H1 (cell line): ENCODE data around the gene FLT3. TPM values are rescaled to one million over a fixed set of nuclear protein-coding genes. Genes with fewer than 3 reads are reported as not detected.

Experiments used
- CTCF ChIA-PET: fragments of 300-600 bp; sonication (Branson Sonifier 250); formaldehyde crosslinking; loops from one replicate; lab custom pipeline; 2021; ENCODE audit not compliant: partially characterized antibody; lab: Charles Lee
- POLR2A ChIA-PET: fragments of 300-600 bp; sonication (Branson Sonifier 250); formaldehyde crosslinking; loops from one replicate; lab custom pipeline; 2021; ENCODE audit warnings: inconsistent platforms; ENCODE audit not compliant: partially characterized antibody; lab: Charles Lee
- DNase-seq, 2 experiments: peaks; one replicate each; pipeline versions ENCODE4 v3.0.0 to v3.0.0-alpha.2; 2010 to 2022; ENCODE audit warnings: low spot score in 2 of 2, low read depth in 1 of 2, mixed read lengths in 1 of 2
- FAIRE-seq: peaks from 2 replicates; lab custom pipeline; 2011; peaks lifted over from hg19 to GRCh38; lab: Jason Lieb, UNC
- H2AFZ ChIP-seq: 2 replicates; pipeline ENCODE4 v1.8.1; 2012; ENCODE audit warnings: low read length, inconsistent platforms
- H2AK5ac ChIP-seq: 2 replicates; pipeline ENCODE4 v1.6.1; 2013; ENCODE audit warnings: low read depth, low read length
- H2BK120ac ChIP-seq: replicated peaks from 2 replicates; pipeline ENCODE3; 2013; ENCODE audit warnings: low read depth, low read length, inconsistent platforms
- H2BK12ac ChIP-seq: 2 replicates; pipeline ENCODE4 v1.6.1; 2013; ENCODE audit warnings: low read depth, low read length
- H2BK15ac ChIP-seq: 2 replicates; pipeline ENCODE4 v1.6.1; 2013; ENCODE audit warnings: low read length
- H2BK20ac ChIP-seq: 2 replicates; pipeline ENCODE4 v1.6.1; 2013; ENCODE audit warnings: low read length
- H2BK5ac ChIP-seq: 2 replicates; pipeline ENCODE4 v1.6.1; 2013; ENCODE audit warnings: low read depth, low read length
- H3K14ac ChIP-seq: 2 replicates; pipeline ENCODE4 v1.6.1; 2013; ENCODE audit warnings: inconsistent platforms; ENCODE audit not compliant: insufficient read length
- H3K18ac ChIP-seq: 2 replicates; pipeline ENCODE4 v1.6.1; 2013; ENCODE audit warnings: low read length; ENCODE audit errors: extremely low read depth
- H3K23ac ChIP-seq: 2 replicates; pipeline ENCODE4 v1.6.1; 2013; ENCODE audit warnings: inconsistent platforms; ENCODE audit not compliant: insufficient read length
- H3K23me2 ChIP-seq: 2 replicates; pipeline ENCODE4 v1.6.1; 2013; ENCODE audit warnings: low read depth, low read length
- H3K27ac ChIP-seq: 2 replicates; pipeline ENCODE4 v1.6.1; 2011; ENCODE audit warnings: low read depth, low read length, inconsistent platforms
- H3K27me3 ChIP-seq, 4 experiments: replicated peaks in 1 of 4; 1 replicate in 1 of 4; 2 replicates in 3 of 4; pipeline versions ENCODE4 v1.6.1 to v1.8.1; 2011 to 2013; ENCODE audit warnings: low read length in 3 of 4, mild to moderate bottlenecking in 3 of 4, inconsistent platforms in 2 of 4, mixed read lengths in 2 of 4, moderate library complexity in 1 of 4; ENCODE audit not compliant: control insufficient read depth in 3 of 4, insufficient read depth in 3 of 4; ENCODE audit errors: extremely low read depth in 1 of 4
- H3K36me3 ChIP-seq, 4 experiments: 2 replicates each; pipeline versions ENCODE4 v1.6.1 to v1.8.1; 2011 to 2013; ENCODE audit warnings: mild to moderate bottlenecking in 4 of 4, low read length in 3 of 4, moderate library complexity in 2 of 4, control low read depth in 1 of 4, inconsistent platforms in 1 of 4; ENCODE audit not compliant: insufficient read depth in 4 of 4, control insufficient read depth in 2 of 4
- H3K4ac ChIP-seq: replicated peaks from 2 replicates; pipeline ENCODE3; 2013; ENCODE audit warnings: low read length, low read depth, mixed read lengths, inconsistent platforms; ENCODE audit not compliant: insufficient read length
- H3K4me1 ChIP-seq, 4 experiments: replicated peaks in 1 of 4; 1 replicate in 1 of 4; 2 replicates in 3 of 4; pipeline versions ENCODE4 v1.6.1 to v1.8.1; 2011 to 2013; ENCODE audit warnings: low read length in 3 of 4, inconsistent platforms in 2 of 4, mixed read lengths in 1 of 4; ENCODE audit not compliant: insufficient read depth in 4 of 4, control insufficient read depth in 3 of 4
- H3K4me2 ChIP-seq, 2 experiments: 2 replicates each; pipeline versions ENCODE4 v1.6.1 to v1.8.1; 2011 to 2013; ENCODE audit warnings: low read depth in 2 of 2, low read length in 2 of 2, control low read depth in 1 of 2, inconsistent platforms in 1 of 2, mild to moderate bottlenecking in 1 of 2; ENCODE audit not compliant: insufficient read depth in 1 of 2
- H3K4me3 ChIP-seq, 4 experiments: fragments of 200-600, 300-600 bp in 1 of 4; sonication (generic), shearing (Covaris generic), sonication (Bioruptor Twin) in 1 of 4; 2 replicates each; pipeline versions ENCODE4 v1.5.1 to v1.8.1; 2011 to 2016; ENCODE audit warnings: low read length in 4 of 4, low read depth in 3 of 4, control low read depth in 2 of 4, inconsistent platforms in 2 of 4, mild to moderate bottlenecking in 2 of 4, mixed read lengths in 1 of 4, moderate library complexity in 1 of 4; ENCODE audit not compliant: insufficient read depth in 2 of 4; ENCODE audit errors: extremely low read depth in 1 of 4
- H3K56ac ChIP-seq: replicated peaks from 2 replicates; pipeline ENCODE3; 2013; ENCODE audit warnings: low read depth, mild to moderate bottlenecking, mixed read lengths, low read length, inconsistent platforms; ENCODE audit not compliant: insufficient read length
- H3K79me1 ChIP-seq: 2 replicates; pipeline ENCODE4 v1.6.1; 2013; ENCODE audit warnings: low read depth, low read length, control low read depth
- H3K79me2 ChIP-seq, 2 experiments: 2 replicates each; pipeline versions ENCODE4 v1.6.1 to v1.8.1; 2012 to 2013; ENCODE audit warnings: low read length in 2 of 2, mild to moderate bottlenecking in 2 of 2, inconsistent platforms in 1 of 2; ENCODE audit not compliant: insufficient read depth in 2 of 2, control insufficient read depth in 1 of 2
- H3K9ac ChIP-seq, 4 experiments: replicated peaks in 1 of 4; 1 replicate in 1 of 4; 2 replicates in 3 of 4; pipeline versions ENCODE4 v1.6.1 to v1.8.1; 2011 to 2013; ENCODE audit warnings: low read depth in 3 of 4, low read length in 3 of 4, control low read depth in 2 of 4, mild to moderate bottlenecking in 2 of 4, moderate library complexity in 2 of 4, inconsistent platforms in 1 of 4; ENCODE audit errors: extremely low read depth in 1 of 4
- H3K9me3 ChIP-seq, 2 experiments: 2 replicates each; pipeline versions ENCODE4 v1.6.1 to v1.8.1; 2012 to 2013; ENCODE audit warnings: mild to moderate bottlenecking in 2 of 2, moderate library complexity in 2 of 2, control low read depth in 1 of 2, inconsistent platforms in 1 of 2, low read depth in 1 of 2, low read length in 1 of 2, mixed read lengths in 1 of 2; ENCODE audit not compliant: insufficient read depth in 2 of 2
- H4K20me1 ChIP-seq, 2 experiments: replicated peaks in 1 of 2; 2 replicates each; pipeline versions ENCODE3 to v1.8.1; 2011 to 2013; ENCODE audit warnings: inconsistent platforms in 2 of 2, low read length in 2 of 2, mild to moderate bottlenecking in 1 of 2; ENCODE audit not compliant: insufficient read depth in 2 of 2, control insufficient read depth in 1 of 2
- H4K5ac ChIP-seq: 2 replicates; pipeline ENCODE4 v1.6.1; 2013; ENCODE audit warnings: low read length, low read depth, mixed read lengths, inconsistent platforms; ENCODE audit not compliant: insufficient read length
- H4K8ac ChIP-seq: 2 replicates; pipeline ENCODE4 v1.8.0; 2013; ENCODE audit warnings: mild to moderate bottlenecking, moderate library complexity, low read length, inconsistent platforms; ENCODE audit not compliant: insufficient read depth; ENCODE audit errors: extremely low read depth
- H4K91ac ChIP-seq: replicated peaks from 2 replicates; pipeline ENCODE3; 2013; ENCODE audit warnings: low read length, mixed read lengths, inconsistent platforms; ENCODE audit not compliant: insufficient read length
- POLR2A ChIP-seq, 2 experiments: IDR thresholded peaks; 1 replicate in 1 of 2; 2 replicates in 1 of 2; pipeline ENCODE4 v1.6.1; 2011; ENCODE audit warnings: low read depth in 2 of 2, low read length in 2 of 2, mild to moderate bottlenecking in 2 of 2; ENCODE audit errors: control extremely low read depth in 1 of 2
- SUZ12 ChIP-seq: fragments of 200-600 bp; sonication (generic); IDR thresholded peaks from 2 replicates; pipeline ENCODE4 v1.6.1; 2012; ENCODE audit warnings: mild to moderate bottlenecking, inconsistent platforms, low read length, moderate library complexity, mixed read lengths
- TCF12 ChIP-seq: IDR thresholded peaks from 2 replicates; pipeline ENCODE4 v1.6.1; 2011; ENCODE audit warnings: low read depth, mild to moderate bottlenecking, low read length
- WGBS, 2 experiments: shearing (Covaris generic) in 1 of 2; methylation state at CpG; one replicate each; pipeline versions ENCODE4 v1.1.6 to v1.1.7; 2013 to 2015; ENCODE audit warnings: low lambda C conversion rate in 2 of 2, mixed read lengths in 2 of 2, inconsistent platforms in 1 of 2, low coverage in 1 of 2, missing lambda C conversion rate in 1 of 2; ENCODE audit not compliant: insufficient replicate concordance in 2 of 2, insufficient coverage in 1 of 2, insufficient read length in 1 of 2; ENCODE audit errors: extremely low coverage in 1 of 2, missing lambda C conversion rate in 1 of 2; 5-methylcytosine and 5-hydroxymethylcytosine counted together
- polyA plus RNA-seq, 7 experiments: library from polyadenylated mRNA; depleted of rRNA in 3 of 7; stranded (reverse) in 5 of 7; unstranded in 2 of 7; fragments of >200 nt in 5 of 7; fragments of 200-250 nt in 2 of 7; gene quantifications; 1 replicate in 5 of 7; 2 replicates in 1 of 7; 4 replicates in 1 of 7; pipeline versions ENCODE4 v1.2.1 to v1.2.3, GENCODE V29; 2011 to 2013; ENCODE audit warnings: missing spikeins in 2 of 7, mixed read lengths in 2 of 7
- total RNA-seq: library from RNA; stranded (reverse); fragmentation: NEBNext Ultra II Directional; extraction: Animal tissue kit (Norgen Biotek cat#: 25700); gene quantifications from 2 replicates; pipeline ENCODE4 v1.2.1, GENCODE V29; 2021

Gene FLT3
- total and polyA plus RNA-seq, 2 of the 8 experiments (the other 6 are each of a cell fraction or from before 2014, with no cell fraction given) = 0.44 to 0.71 TPM

- H3K56ac ChIP-seq = no peak overlapping the region
- no peak for DNase-seq
- no peak overlapping the region for H4K91ac ChIP-seq
- H2BK12ac ChIP-seq = no peak overlapping the region
- no peaks in the 10 kb centered on the region for H3K36me3 ChIP-seq
- H3K9ac ChIP-seq = no peak overlapping the region
- no peak overlapping the region for H3K14ac ChIP-seq
- peaks cover 0 to 10% (median 4%) of the 10 kb centered on the region in 4 experiments; a peak in 3 of 7 replicates for H3K4me1 ChIP-seq
- H3K18ac ChIP-seq = no peak overlapping the region
- 91% methylated on average over 2 of the region's 2 CpGs; no CpG with 5 or more reads in 1 of the 2 experiments for WGBS, 2 experiments
- H2BK120ac ChIP-seq = no peak overlapping the region
- H2AK5ac ChIP-seq = no peak overlapping the region
- ChIA-PET POLR2A (interaction anchor here (1.4 kb wide), 1 partner anchor 17 kb away, joined by 4 read pairs; no protein-coding TSS in a partner anchor), CTCF (interaction anchor here (0.6 to 1.9 kb wide), 3 partner anchors 11 to 245 kb away, joined by 3 to 7 read pairs (median 3); no protein-coding TSS in a partner anchor)
- H3K23ac ChIP-seq = no peak overlapping the region
- H4K20me1 ChIP-seq = no peaks in the 10 kb centered on the region
- H2BK5ac ChIP-seq = no peak overlapping the region
- no peaks in the 10 kb centered on the region for H3K79me1 ChIP-seq
- no peak overlapping the region for H4K8ac ChIP-seq
- H3K27ac ChIP-seq = no peak overlapping the region
- no peaks in the 10 kb centered on the region; a peak in 1 of 7 replicates for H3K27me3 ChIP-seq
- no peak overlapping the region for H4K5ac ChIP-seq
- no peak overlapping the region for H2AFZ ChIP-seq
- no peaks in the 10 kb centered on the region for H3K23me2 ChIP-seq
- H3K4ac ChIP-seq = no peak overlapping the region
- H3K79me2 ChIP-seq = no peaks in the 10 kb centered on the region
- no peak for FAIRE-seq
- no peak overlapping the region for H2BK20ac ChIP-seq
- H3K9me3 ChIP-seq = no peaks in the 10 kb centered on the region
- TF ChIP-seq TCF12 (no peak), SUZ12 (no peak), POLR2A (IDR thresholded peaks at IDR 0.05; ENCODE audit: control extremely low read depth in 1 of 2, low read depth in 2 of 2, low read length in 2 of 2) (no peak)
- TF ChIP-seq, all 59 proteins: peak for 0
- Histone ChIP-seq H2BK15ac (no peak overlapping the region), H3K4me2 (no peak overlapping the region), H3K4me3 (no peak overlapping the region)
These were observed 55.8 kb downstream of the FLT3 start for GRCh38 chr13:28044608-28045007.
